HG02943 (cell line): ENCODE data around the gene C1orf35.
A peak's percentile ranks its signal among the peaks of the same experiment; 100 is the strongest.

ENCODE experiments used
- ATAC-seq: cut with Tn5 transposase; IDR thresholded peaks from one replicate; pipeline ENCODE4 v1.9.1; 2021; ENCODE audit warnings: mild to moderate bottlenecking, low read depth, moderate library complexity; ENCODE audit not compliant: unreplicated experiment

Gene C1orf35

GRCh38 chr1:228096416-228097332 lies 6.5 kb downstream of the C1orf35 start:
- ATAC-seq = no peak

- ATAC-seq = no peak
These were observed 7.2 kb downstream of the C1orf35 start for GRCh38 chr1:228095938-228096337.

GRCh38 chr1:228095161-228095560 lies 8.0 kb downstream of the C1orf35 start:
- no peak for ATAC-seq

- no peak for ATAC-seq
These were observed 8.6 kb downstream of the C1orf35 start for GRCh38 chr1:228094432-228095016.

- ATAC-seq = no peak
These were observed 9.8 kb downstream of the C1orf35 start for GRCh38 chr1:228093050-228093906.

GRCh38 chr1:228092342-228093049 lies 10.6 kb downstream of the C1orf35 start:
- no peak for ATAC-seq

GRCh38 chr1:228091084-228091483 lies 12.0 kb downstream of the C1orf35 start:
- no peak for ATAC-seq

- ATAC-seq = no peak
These were observed 12.5 kb downstream of the C1orf35 start for GRCh38 chr1:228090613-228091081.

- ATAC-seq = no peak
These were observed 13.4 kb downstream of the C1orf35 start for GRCh38 chr1:228089519-228090380.

GRCh38 chr1:228088586-228089498 lies 14.3 kb downstream of the C1orf35 start:
- ATAC-seq = no peak

- no peak for ATAC-seq
These were observed 15.3 kb downstream of the C1orf35 start for GRCh38 chr1:228087771-228088251.

GRCh38 chr1:228085287-228085951 lies 17.7 kb downstream of the C1orf35 start:
- ATAC-seq = no peak

- no peak for ATAC-seq
These were observed 18.3 kb downstream of the C1orf35 start for GRCh38 chr1:228084797-228085196.

GRCh38 chr1:228084325-228084724 lies 18.8 kb downstream of the C1orf35 start:
- ATAC-seq = no peak

GRCh38 chr1:228083871-228084278 lies 19.2 kb downstream of the C1orf35 start:
- ATAC-seq = no peak

- ATAC-seq = peak; percentile 14
These were observed 19.9 kb downstream of the C1orf35 start for GRCh38 chr1:228082918-228083870.
